NOMO-1 treated with dmso at 0.1 percent for 144 hours (cell line): ENCODE results near the gene LVRN.
"Not testable (repeated sequence)": the region's sequence is repeated elsewhere in the genome, so short reads cannot be mapped to it uniquely, and the experiment has no call there.

Source experiments
- DNase-seq: peaks from one replicate; lab custom pipeline; 2025; ENCODE audit not compliant: unreplicated experiment; lab: John Stamatoyannopoulos, UW

LVRN gene, protein sequence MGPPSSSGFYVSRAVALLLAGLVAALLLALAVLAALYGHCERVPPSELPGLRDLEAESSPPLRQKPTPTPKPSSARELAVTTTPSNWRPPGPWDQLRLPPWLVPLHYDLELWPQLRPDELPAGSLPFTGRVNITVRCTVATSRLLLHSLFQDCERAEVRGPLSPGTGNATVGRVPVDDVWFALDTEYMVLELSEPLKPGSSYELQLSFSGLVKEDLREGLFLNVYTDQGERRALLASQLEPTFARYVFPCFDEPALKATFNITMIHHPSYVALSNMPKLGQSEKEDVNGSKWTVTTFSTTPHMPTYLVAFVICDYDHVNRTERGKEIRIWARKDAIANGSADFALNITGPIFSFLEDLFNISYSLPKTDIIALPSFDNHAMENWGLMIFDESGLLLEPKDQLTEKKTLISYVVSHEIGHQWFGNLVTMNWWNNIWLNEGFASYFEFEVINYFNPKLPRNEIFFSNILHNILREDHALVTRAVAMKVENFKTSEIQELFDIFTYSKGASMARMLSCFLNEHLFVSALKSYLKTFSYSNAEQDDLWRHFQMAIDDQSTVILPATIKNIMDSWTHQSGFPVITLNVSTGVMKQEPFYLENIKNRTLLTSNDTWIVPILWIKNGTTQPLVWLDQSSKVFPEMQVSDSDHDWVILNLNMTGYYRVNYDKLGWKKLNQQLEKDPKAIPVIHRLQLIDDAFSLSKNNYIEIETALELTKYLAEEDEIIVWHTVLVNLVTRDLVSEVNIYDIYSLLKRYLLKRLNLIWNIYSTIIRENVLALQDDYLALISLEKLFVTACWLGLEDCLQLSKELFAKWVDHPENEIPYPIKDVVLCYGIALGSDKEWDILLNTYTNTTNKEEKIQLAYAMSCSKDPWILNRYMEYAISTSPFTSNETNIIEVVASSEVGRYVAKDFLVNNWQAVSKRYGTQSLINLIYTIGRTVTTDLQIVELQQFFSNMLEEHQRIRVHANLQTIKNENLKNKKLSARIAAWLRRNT

DNA sequence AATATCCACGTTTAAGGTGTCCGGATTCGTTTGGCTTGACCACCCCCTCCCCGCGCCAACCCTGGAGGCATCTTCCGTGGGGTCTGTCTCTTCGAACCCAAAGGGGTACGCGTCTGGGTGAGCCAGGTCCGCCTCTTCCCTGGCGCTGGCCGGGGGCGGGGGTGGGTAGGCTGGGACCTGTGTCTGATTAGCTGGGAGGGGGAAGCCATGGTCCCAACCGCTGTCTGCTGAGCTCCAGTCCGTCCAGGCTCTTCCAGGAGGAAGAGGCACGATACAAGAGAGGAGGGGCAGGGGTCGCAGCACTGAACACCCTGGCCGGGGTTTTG lies at the start of gene LVRN:
Gene LVRN (plus strand): TSS at position 237 of the 326 bp plus-strand sequence. CDS start 143 bp downstream, outside the sequence.
- no peak for DNase-seq

DNA sequence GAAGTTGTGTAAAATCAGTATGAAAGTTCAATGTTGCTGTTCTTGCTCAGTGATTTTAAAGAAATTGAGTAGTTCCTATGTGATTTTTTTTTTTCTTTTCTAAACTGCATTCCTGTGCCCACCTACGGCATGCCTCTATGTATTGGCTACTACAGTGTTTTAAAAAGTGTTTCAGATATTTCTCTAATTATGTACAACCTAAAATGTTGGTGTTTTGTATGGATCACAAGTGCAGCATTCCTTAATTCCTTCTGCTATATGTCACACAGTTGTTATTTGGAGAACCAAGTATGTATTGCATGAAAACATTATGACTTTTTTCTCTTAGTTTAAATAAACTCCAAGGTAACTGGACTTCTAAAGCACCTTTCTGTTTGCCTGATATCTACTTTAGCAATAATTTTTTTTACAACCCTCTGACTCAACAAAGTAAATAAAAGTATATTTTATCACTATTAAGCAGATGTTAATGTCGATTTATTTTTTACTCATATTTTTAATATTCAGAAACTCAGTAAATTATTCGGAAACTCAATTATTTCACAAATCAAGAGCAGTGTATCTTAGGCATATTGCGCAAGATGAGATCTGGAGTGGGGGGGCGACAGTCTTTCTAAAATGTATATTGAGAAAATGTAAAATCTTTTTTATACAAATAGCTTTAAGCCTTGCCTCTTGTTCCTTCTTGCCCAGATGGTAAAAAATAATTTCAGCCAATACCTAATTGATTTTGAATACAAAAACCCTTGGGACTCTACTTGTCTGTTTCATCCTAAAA lies 48.5 kb upstream of the LVRN start:
- DNase-seq, result not testable (repeated sequence)

DNA sequence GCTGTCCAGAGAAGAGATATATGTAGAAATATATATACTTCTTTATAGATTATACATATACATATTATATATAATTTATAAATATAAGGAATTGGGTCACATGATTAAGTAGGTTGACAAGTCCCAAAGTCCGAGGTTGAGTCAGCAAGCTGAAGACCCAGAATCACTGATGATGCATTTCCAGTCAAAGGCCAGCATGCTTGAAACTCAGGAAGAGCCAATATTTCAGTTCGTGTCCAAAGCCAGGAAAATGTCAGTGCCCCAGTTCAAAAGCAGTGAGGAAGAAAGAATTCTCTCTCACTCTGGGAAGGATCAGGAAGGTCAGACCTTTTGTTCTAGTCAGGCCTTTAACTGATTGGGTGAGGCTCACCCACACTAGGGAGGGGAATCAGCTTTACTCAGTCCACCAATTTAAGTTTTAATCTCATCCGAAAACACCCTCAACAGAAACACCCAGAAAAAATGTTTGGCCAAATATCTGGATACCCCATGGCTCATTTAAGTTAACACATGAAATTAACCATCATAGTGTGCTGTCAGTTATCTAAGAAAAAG lies 42.0 kb upstream of the LVRN start:
- no peak for DNase-seq

DNA sequence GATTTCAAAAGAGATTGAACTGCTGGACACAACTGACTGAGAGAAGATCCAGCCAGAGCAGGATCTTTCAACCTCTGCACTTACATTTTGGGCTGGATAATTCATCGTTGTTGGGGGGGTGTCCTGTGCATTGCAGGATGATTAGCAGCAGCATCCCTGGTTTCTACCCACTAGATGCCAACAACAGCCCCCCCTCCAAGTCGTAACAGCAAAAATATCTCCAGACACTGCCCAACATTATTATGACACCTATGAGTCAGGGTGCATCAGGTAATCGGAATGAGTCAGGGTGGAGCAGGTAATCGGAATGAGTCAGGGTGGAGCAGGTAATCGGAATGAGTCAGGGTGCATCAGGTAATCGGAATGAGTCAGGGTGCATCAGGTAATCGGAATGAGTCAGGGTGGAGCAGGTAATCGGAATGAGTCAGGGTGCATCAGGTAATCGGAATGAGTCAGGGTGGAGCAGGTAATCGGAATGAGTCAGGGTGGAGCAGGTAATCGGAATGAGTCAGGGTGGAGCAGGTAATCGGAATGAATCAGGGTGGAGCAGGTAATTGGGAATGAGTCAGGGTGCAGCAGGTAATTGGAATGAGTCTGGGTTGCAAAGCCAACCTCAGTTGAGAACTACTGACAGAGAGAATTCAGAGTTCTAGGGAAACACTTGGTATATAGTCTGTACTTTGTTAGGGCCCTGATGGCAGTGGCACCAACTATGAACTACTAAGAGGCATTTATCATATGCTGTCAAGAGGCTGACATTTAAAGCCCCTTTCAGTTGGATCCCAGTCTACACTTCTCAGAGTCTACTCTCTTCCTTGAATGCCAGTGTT lies 33.5 kb upstream of the LVRN start:
- not testable (repeated sequence) for DNase-seq

DNA sequence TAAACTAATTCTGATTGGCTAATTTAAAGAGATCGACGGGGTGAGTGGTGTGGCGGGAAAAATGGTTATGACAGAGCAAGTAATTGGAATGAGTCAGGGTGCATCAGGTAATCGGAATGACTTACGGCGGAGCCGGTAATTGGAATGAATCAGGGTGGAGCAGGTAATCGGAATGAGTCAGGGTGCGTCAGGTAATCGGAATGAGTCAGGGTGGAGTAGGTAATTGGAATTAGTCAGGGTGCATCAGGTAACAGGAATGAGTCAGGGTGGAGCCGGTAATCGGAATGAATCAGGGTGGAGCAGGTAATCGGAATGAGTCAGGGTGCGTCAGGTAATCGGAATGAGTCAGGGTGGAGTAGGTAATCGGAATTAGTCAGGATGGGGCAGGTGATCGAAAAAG lies 32.1 kb upstream of the LVRN start:
- DNase-seq, result not testable (repeated sequence)

DNA sequence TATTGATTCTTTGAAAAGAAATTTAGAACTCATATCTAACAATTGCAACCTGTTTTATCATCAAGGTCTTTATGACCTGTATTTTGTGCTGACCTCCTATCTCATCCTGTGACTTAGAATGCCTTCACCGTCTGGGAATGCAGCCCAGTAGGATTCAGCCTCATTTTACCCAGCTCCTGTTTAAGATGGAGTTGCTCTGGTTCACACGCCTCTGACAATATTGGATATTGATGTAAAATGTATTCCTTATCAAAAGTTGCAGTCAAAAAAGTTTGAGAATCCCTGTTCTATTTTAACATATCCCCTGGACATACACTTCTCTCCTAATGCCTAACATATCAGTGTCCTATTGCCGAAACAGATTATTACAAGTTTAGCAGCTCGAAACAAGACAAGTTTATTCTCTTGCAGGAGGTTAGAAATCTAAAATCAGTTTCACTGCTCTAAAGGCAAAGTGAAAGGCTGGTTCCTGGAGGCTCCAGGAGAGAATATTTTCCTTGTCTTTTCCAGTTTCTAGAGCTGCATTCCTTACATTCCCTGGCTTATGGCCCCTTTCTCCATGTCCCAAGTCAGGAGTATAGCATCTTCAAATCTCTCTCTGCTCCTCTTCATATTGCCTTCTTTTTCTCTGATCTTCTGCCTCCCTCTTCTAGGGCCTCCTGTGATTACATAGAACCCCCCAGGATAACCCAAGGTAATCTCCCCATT lies 31.5 kb upstream of the LVRN start:
- no peak for DNase-seq

DNA sequence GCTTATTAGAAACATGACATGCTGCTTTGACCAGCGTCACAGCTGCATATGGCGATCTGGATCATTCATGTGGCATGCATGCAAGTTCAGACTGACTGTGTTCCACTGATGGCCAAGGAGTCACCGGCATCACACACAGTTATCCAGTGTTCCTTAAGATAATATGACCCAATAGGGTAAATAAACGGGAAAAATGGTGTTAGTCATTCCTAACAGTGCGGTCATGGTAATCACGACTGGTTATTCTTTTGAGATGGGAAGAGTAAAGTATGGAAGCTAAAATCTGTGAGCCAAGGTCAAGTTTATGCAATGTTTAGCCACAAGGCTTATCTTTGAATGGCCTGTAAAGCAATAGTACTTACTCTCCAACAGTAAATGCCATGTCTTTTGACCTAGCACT lies 29.3 kb upstream of the LVRN start:
- DNase-seq, result no peak

DNA sequence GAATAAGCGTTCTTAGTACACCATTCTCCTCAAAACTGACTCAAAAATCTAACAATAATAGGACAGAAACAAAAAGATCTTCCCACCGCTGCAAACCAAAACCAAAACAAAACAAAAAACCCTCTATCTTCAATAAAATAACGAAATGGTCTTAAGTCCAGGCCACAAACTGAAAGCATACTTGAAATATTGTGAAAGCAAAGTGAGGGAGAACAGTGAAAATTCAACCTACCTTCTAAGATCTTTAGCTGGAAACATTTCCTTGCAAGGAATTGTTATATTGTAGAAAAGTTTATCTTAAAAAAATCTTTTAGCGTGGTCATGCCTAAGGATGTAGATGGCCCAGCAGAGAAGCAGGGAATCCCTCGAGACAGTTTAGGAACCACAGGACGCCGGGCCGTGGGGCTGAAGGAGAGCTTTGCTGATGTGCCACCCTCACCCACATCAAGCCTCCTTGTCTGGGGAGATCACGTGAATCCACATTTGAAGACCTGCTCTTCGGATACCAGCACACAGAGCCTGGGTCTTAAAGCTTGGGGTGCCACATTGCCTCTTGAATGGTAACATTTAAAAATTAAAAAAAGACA lies 27.8 kb upstream of the LVRN start:
- DNase-seq, result no peak

DNA sequence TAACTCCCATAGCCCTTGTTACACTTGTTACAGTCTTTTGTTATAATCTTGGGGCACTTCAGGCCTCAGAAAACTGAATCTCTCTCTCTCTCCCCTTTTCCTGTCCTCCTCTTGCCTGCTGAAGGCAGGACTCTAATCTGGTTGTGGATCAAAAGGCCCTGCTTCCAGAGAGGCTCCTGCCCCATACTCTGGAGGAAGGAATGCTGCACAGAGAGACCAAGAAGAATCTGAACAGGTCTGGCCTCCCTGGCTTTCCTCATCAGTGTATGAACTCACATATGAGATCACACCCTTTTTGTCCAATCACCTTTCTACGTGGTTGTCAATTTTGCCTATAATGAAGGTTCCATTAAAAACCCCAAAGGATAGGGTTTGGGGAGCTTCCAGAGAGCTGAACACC lies 26.2 kb upstream of the LVRN start:
- DNase-seq, result no peak

DNA sequence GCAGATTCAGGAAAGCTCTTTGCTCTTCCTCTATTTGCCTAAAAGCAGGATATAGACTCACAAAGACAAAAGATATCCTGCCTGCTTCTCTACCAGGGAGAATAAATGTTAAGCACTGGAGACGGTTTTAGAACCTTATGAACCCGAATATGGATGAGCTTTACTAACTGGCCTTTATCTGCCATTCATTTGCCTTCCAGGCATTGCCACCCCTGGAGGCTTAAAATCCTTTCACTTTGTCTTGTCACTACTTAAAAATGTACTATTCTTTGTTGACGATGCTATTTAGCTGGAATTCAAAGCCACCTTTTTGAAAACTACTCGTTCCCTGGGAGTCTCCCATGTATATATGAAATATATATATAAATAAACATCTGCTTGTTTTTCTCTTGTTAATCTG lies 23.2 kb upstream of the LVRN start:
- no peak for DNase-seq

DNA sequence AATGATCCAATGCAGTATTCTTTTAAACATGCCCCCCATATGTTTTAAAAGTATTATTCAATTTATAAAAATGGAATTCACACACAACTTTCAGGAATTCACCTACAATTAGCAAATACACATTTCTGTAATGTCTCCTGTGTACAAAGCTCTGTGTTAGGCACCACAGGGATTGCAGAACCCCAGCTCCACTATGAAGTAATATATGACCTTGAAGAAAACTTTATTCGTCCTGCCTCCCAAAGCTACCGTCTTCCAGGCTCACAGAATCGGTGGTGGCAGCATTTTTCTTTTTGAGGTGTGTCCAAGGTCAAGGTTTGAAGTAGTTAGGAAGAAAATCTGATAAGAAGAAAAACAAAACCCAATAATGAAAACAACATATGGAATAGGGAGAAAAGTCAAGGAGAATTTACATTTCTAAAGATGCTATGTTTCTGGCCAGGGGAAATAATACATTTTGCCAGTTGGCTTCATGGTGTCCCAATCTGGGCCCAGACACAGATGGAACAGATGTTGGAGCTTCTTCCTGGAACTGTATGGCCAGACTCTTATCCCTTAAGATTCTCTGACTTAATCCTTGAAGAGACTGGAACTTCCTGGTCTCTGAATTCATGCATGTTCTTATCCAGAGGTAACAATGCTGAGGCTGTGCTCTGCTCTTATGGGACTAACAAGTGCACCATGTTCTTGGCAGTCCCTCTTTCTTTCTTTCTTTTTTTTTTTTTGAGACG lies 22.0 kb upstream of the LVRN start:
- no peak for DNase-seq

DNA sequence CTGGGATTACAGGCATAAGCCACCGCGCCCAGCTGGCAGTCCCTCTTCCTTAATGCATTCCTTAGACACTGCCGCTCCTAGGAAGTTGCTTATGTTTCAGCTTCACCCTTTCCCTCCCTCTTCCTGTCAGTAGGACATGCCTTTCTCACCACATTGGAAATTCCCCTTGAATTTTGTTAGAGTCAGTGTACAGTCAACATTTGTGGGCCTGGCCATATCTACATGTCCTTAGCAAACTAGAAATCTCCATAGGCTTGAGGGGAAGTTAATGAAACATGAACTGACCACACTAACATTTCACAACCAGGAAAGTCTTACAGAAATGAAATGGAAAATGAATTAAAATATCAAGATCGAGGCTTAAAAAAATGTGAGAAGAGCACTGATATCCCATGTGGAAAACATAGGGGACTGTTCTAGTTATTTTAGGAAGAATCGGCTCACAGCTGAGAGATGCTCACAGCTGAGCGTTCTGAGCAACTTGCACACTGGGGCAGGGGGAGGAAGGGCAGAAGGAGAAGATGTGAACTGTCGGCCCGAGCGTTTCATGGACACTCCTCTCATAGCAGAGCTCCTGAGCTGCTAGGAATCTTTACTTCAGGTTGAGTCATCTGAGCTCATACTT lies 21.1 kb upstream of the LVRN start:
- no peak for DNase-seq

DNA sequence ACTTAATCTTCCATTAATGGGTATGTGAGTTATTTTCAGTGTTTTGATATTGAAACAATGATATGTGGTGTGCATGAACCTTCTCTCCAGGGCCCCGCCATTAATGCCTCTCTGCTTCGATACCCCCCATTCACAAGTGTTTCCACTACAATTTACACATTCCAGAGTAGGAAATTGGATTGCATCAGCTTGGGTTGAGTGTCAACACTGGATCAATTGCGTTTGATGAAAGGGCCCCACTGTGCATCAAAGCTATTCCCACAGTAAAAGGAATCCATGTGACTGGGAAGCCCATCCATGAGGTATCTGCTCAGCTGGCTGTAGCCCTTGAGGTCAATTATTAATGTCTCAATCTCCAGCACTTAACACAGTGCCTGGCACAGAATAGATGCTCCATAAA lies 17.8 kb upstream of the LVRN start:
- no peak for DNase-seq

DNA sequence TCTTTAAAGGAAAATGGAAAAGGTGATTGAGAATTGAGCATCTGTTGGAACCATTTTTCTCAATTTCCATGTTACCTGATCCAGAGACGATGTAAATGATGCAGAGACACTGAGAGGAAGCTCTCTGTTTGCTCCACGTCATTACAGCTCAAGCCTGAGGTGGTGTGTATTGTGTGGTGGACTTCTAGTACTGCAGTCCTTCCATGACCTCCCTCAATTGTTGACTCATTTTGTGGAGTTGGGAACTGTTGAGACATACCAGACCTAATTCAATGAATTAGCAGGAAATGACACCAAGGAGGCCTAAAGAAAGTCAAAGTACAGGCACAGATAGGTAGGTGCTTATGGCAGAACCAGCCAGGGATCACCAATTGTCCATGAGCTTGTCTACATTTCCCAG lies 15.6 kb upstream of the LVRN start:
- DNase-seq, result no peak

DNA sequence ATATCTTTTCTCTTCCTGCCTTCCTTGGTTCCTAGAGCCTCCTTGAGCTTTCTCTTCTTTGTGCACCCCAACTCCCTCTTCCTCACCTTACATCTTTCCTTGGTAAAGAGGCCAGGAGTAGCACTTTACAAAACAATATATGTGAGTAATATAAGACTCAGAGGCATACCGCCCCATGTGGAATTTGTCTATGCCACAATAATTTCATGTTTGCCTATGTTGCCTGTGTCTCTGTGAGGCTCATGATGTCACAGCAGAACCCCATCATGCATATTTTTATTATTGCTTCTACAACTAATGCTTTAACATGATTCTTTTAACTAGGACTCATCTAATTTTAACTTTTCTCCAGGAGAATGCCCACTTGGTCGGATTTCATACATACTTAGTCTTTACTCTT lies 15.0 kb upstream of the LVRN start:
- DNase-seq, result no peak

DNA sequence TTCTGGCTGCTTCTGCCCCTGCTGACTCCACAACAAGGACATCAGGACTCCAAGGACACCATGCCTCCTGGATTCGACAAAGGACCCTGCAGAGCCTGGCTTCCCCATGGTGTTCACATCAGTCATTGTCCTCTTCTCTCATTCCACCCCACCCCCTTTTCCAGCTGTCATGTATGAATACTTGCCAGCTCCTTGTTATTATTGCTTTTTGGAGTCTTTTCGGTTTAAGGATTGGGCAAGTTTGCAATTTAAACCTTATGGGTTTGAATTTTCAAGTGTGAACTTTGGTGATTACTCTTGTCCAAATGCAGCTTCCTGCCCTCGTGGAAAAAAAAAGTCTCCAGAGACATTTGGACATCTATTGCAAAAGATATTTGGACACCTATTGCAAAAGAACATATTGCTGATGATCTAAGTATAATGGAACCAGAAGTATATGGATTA lies 14.2 kb upstream of the LVRN start:
- no peak for DNase-seq

DNA sequence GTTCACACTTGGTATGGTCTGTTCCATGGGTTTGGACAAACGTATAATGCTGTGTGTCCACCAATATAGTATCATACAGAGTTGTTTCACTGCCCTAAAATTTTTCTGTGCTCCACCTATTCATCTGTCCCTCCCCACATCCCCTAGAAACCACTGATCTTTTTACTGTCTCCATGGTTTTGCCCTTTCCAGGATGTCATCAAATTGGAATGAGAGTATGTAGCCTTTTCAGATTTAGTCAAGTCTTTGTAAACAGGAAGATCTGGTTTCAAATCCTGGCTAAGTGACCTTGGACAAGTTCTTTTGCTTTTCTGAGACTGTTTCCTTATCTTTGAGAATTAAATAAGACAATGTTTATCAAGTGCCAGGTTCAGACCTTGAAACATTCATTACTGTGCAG lies 13.2 kb upstream of the LVRN start:
- no peak for DNase-seq

DNA sequence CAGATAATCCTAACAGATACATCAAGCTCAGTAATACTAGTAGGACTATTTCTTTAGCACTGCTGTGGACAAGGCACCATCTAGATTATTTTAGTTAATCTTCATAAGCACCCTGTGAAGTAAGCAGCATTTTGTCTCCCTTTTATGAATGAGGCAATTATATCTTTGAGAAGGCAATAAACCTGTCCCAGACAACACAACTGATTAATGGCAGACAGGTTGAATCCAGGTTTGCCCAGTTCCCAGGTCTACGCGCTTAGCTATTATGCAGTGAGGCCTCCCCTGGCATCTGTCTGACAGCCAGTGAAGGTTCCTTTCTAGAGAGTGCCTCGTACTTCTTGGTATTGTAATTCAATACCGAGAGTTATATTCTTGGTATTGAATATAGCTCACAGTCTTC lies 9.7 kb upstream of the LVRN start:
- no peak for DNase-seq
